PC-3 (cell line): ENCODE data around the gene ADD3. TPM values are rescaled to one million over a fixed set of nuclear protein-coding genes. Genes with fewer than 3 reads are reported as not detected.
A peak's percentile ranks its signal among the peaks of the same experiment; 100 is the strongest.

Experiments used
- ATAC-seq: fragments of 200-7000 bp; cut with Tn5 transposase; 2 replicates; pipeline ENCODE4 v1.9.1; 2020; ENCODE audit warnings: mild to moderate bottlenecking, moderate library complexity
- Bru-seq: library from RNA; stranded (reverse); fragments of 400-500 nt; gene quantifications from one replicate; lab custom pipeline; 2021; lab: Mats Ljungman, UMichigan
- BruChase-seq, 2 experiments: library from RNA; stranded (reverse); fragments of 400-500 nt; gene quantifications; one replicate each; lab custom pipeline; 2021; lab: Mats Ljungman, UMichigan
- BruUV-seq: library from RNA; stranded (reverse); fragments of 400-500 nt; replicated peaks from 2 replicates; lab custom pipeline; 2021; lab: Mats Ljungman, UMichigan
- CTCF ChIA-PET: fragments of 300-600 bp; sonication (Branson Sonifier 250); formaldehyde crosslinking; loops from one replicate; lab custom pipeline; 2022; ENCODE audit warnings: antibody characterized with exemption; lab: Charles Lee
- POLR2A ChIA-PET: fragments of 300-600 bp; sonication (Branson Sonifier 250); formaldehyde crosslinking; loops from one replicate; lab custom pipeline; 2022; ENCODE audit warnings: antibody characterized with exemption; ENCODE audit not compliant: unreplicated experiment; lab: Charles Lee
- DNase-seq: peaks from one replicate; pipeline ENCODE4 v3.0.0-alpha.2; 2015
- H2AFZ ChIP-seq: fragments of 300-600 bp; sonication (generic); 2 replicates; pipeline ENCODE4 v1.6.0; 2016; ENCODE audit warnings: antibody characterized with exemption, low read length
- H3F3A ChIP-seq: fragments of 300-600 bp; sonication (generic); one replicate; pipeline ENCODE4 v1.6.0; 2017; ENCODE audit warnings: antibody characterized with exemption, low read length, control low read depth, mild to moderate bottlenecking; ENCODE audit not compliant: unreplicated experiment
- H3K27ac ChIP-seq: fragments of 300-600 bp; sonication (generic); 2 replicates; pipeline ENCODE4 v1.5.1; 2016; ENCODE audit warnings: mild to moderate bottlenecking, low read length
- H3K27me3 ChIP-seq: fragments of 300-600 bp; sonication (generic); 2 replicates; pipeline ENCODE4 v1.6.1; 2016; ENCODE audit warnings: low read length, mixed read lengths
- H3K36me3 ChIP-seq: fragments of 300-600 bp; sonication (generic); 2 replicates; pipeline ENCODE4 v1.6.1; 2016; ENCODE audit warnings: low read depth, mixed run types, low read length, mixed read lengths
- H3K4me1 ChIP-seq: fragments of 300-600 bp; sonication (generic); 2 replicates; pipeline ENCODE4 v1.5.1; 2016; ENCODE audit warnings: low read length; ENCODE audit not compliant: insufficient read depth
- H3K4me2 ChIP-seq: fragments of 300-600 bp; sonication (generic); 2 replicates; pipeline ENCODE4 v1.6.0; 2016; ENCODE audit warnings: low read length
- H3K4me3 ChIP-seq: fragments of 300-600 bp; sonication (generic); 2 replicates; pipeline ENCODE4 v1.5.1; 2016; ENCODE audit warnings: mild to moderate bottlenecking, low read length, mixed read lengths
- H3K79me2 ChIP-seq: fragments of 300-600 bp; sonication (generic); 2 replicates; pipeline ENCODE4 v1.6.1; 2017; ENCODE audit warnings: low read length, mixed read lengths
- H3K9ac ChIP-seq: fragments of 300-600 bp; sonication (generic); 2 replicates; pipeline ENCODE4 v1.6.0; 2016; ENCODE audit warnings: mild to moderate bottlenecking, low read length
- H3K9me2 ChIP-seq: fragments of 300-600 bp; sonication (generic); replicated peaks from 2 replicates; pipeline ENCODE4 v1.6.1; 2016; ENCODE audit warnings: mixed run types, low read length, mixed read lengths
- H3K9me3 ChIP-seq: fragments of 300-600 bp; sonication (generic); 2 replicates; pipeline ENCODE4 v1.6.1; 2016; ENCODE audit warnings: low read length, mixed read lengths
- H4K20me1 ChIP-seq: fragments of 300-600 bp; sonication (generic); 2 replicates; pipeline ENCODE4 v1.6.1; 2016; ENCODE audit warnings: low read length, mixed read lengths
- EZH2 ChIP-seq: fragments of 300-600 bp; sonication (generic); IDR thresholded peaks from one replicate; pipeline ENCODE4 v1.6.1; 2017; ENCODE audit warnings: antibody characterized with exemption, mild to moderate bottlenecking, low read length; ENCODE audit not compliant: unreplicated experiment
- EZH2phosphoT487 ChIP-seq: fragments of 300-600 bp; sonication (generic); IDR thresholded peaks from 2 replicates; pipeline ENCODE4 v1.6.1; 2018; ENCODE audit warnings: mild to moderate bottlenecking, antibody characterized with exemption, low read length, borderline replicate concordance
- intact Hi-C: fragments of 100-400 bp; cut with micrococcal nuclease; formaldehyde crosslinking; loops from 2 replicates; pipeline ENCODE4 v1.9.0; 2023
- long read RNA-seq: library from polyadenylated mRNA; unstranded; transcript quantifications from one replicate; pipeline ENCODE4 v2.0.0, GENCODE V29; 2021; ENCODE audit not compliant: unreplicated experiment
- total RNA-seq: library from RNA; depleted of rRNA; stranded (reverse); fragments of >200 nt; gene quantifications from 2 replicates; pipeline ENCODE4 v1.2.3, GENCODE V29; 2014; rRNA removed
- TF ChIP-seq, protein P1 (sequence below): fragments of 300-600 bp; sonication (generic); conservative IDR thresholded peaks from 2 replicates; pipeline ENCODE4 v1.5.1; 2017; ENCODE audit warnings: antibody characterized with exemption, low read depth, mild to moderate bottlenecking, low read length

Gene ADD3, protein sequence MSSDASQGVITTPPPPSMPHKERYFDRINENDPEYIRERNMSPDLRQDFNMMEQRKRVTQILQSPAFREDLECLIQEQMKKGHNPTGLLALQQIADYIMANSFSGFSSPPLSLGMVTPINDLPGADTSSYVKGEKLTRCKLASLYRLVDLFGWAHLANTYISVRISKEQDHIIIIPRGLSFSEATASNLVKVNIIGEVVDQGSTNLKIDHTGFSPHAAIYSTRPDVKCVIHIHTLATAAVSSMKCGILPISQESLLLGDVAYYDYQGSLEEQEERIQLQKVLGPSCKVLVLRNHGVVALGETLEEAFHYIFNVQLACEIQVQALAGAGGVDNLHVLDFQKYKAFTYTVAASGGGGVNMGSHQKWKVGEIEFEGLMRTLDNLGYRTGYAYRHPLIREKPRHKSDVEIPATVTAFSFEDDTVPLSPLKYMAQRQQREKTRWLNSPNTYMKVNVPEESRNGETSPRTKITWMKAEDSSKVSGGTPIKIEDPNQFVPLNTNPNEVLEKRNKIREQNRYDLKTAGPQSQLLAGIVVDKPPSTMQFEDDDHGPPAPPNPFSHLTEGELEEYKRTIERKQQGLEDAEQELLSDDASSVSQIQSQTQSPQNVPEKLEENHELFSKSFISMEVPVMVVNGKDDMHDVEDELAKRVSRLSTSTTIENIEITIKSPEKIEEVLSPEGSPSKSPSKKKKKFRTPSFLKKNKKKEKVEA
- 25.7 and 30.3 TPM in 2 replicates for total RNA-seq
- Bru-seq, nascent RNA = percentile 57 among the genes with signal in this experiment
- percentile 46 among the genes with signal in this experiment for BruChase-seq, experiment 1, labeled RNA remaining after a 6-hour chase
- percentile 53 among the genes with signal in this experiment for BruChase-seq, experiment 2, labeled RNA remaining after a 2-hour chase
- long read RNA-seq, full-length matches to known transcripts = 63 of 79 reads
- long read RNA-seq, partial matches to known transcripts = 3 of 79 reads
- long read RNA-seq, other reads (novel, unspliced or antisense) = 13 of 79 reads

DNA sequence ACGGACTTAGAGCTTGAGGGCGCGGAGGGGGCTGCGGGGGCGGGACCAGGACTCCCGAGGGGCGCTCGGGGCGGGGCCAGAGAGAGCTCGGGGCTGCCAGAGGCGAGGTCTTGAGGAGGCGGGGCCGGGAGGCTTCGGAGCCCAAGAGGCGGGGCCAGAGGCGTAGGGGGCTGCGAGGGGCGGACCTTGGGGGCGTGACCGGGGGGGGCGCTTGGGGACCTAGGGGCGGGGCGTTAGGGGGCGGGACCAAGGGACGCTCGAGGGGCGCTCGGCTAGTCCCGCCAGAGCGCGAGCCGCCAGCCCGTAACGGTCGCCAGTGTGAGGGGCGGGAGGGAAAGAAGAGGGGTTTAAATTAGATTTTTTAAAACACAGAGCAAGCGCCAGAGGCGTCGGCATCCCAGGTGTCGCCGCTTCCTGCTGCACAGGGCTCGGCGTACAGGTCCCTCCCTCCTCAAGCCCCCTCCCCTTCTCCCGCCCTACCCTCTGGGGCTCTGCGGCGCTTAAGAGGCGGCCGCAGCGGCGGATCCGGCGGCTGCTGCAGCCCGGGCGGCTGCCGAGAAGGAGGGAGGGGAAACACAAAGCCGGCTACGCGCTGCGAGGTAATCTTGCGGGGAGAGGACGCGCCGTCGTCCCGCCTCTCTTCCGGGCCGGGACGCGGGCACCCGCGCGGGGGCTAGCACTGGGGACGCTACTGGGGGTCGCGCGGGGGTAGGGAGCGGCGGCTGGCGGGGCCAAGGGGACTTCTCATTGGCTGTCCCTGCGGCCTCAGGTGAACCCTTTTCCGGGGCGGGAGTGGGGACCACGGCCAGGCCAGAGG is at the start of gene ADD3:
Gene ADD3 (plus strand): TSS at position 284 of the 817 bp plus-strand sequence. CDS start 92,670 bp downstream, outside the sequence.
- H3K9me3 ChIP-seq = no peaks in the 10 kb centered on the region
- no peaks in the 10 kb centered on the region for H3K9me2 ChIP-seq
- H2AFZ ChIP-seq = peak within 1 kb of the TSS; percentile 95
- H3F3A ChIP-seq = no peaks in the 10 kb centered on the region
- peak within 1 kb of the TSS; percentile 100 for H3K4me2 ChIP-seq
- BruUV-seq = no TSS peak
- no peaks in the 10 kb centered on the region for H3K36me3 ChIP-seq
- peaks cover 43% of the 10 kb centered on the region for H3K79me2 ChIP-seq
- peaks cover 37% of the 10 kb centered on the region for H3K4me1 ChIP-seq
- H4K20me1 ChIP-seq = no peaks in the 10 kb centered on the region
- ChIA-PET POLR2A (interaction anchor here (0.6 kb wide), 1 partner anchor 21 kb away, joined by 5 read pairs; no protein-coding TSS in a partner anchor), CTCF (interaction anchor here (1.0 kb wide), 1 partner anchor 124 kb away, joined by 5 read pairs; no protein-coding TSS in a partner anchor)
- H3K27ac ChIP-seq = no peak within 1 kb of the TSS
- peak; percentile 47 for DNase-seq
- ATAC-seq = peak; percentile 79
- TF ChIP-seq, protein P1, sequence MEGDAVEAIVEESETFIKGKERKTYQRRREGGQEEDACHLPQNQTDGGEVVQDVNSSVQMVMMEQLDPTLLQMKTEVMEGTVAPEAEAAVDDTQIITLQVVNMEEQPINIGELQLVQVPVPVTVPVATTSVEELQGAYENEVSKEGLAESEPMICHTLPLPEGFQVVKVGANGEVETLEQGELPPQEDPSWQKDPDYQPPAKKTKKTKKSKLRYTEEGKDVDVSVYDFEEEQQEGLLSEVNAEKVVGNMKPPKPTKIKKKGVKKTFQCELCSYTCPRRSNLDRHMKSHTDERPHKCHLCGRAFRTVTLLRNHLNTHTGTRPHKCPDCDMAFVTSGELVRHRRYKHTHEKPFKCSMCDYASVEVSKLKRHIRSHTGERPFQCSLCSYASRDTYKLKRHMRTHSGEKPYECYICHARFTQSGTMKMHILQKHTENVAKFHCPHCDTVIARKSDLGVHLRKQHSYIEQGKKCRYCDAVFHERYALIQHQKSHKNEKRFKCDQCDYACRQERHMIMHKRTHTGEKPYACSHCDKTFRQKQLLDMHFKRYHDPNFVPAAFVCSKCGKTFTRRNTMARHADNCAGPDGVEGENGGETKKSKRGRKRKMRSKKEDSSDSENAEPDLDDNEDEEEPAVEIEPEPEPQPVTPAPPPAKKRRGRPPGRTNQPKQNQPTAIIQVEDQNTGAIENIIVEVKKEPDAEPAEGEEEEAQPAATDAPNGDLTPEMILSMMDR = no peak
- TF ChIP-seq EZH2phosphoT487 (no peak), EZH2 (no peak)
- H3K4me3 ChIP-seq = peak within 1 kb of the TSS; percentile 92
- H3K27me3 ChIP-seq = no peaks in the 10 kb centered on the region
- intact Hi-C loops = loop anchor here (2.0 to 5.0 kb wide), 2 partner anchors 41 to 123 kb away; no protein-coding TSS in a partner anchor
- H3K9ac ChIP-seq = peak within 1 kb of the TSS; percentile 60

DNA sequence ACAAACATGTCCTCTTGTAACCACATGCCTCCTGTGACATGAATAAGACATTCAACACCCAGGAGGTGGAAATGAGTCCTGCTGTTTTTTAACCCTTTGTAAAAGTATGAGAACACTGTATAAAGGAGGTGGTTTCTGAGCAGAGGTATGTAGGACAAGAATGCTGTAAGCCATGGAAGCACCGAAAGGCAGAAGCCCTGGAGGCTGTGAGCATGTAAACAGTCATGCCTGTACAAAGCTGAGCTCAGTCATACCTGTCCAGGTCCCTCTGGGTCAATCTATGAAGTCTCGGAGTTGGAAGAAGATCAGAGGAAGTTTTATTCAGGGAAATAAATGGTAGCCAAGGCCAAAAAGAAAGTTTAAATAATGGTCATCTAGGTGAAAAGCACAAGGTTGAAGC is 49.7 kb upstream of the ADD3 start:
- DNase-seq (no peak), ATAC-seq (no peak)
- Histone ChIP-seq H3K27ac (no peak overlapping the region), H4K20me1 (no peaks in the 10 kb centered on the region), H2AFZ (no peak overlapping the region), H3K36me3 (no peaks in the 10 kb centered on the region), H3K9me3 (no peaks in the 10 kb centered on the region), H3K79me2 (no peaks in the 10 kb centered on the region), H3K9ac (no peak overlapping the region), H3K4me3 (no peak overlapping the region), H3K27me3 (no peaks in the 10 kb centered on the region), H3K9me2 (no peaks in the 10 kb centered on the region), H3K4me1 (peaks cover 15% of the 10 kb centered on the region), H3F3A (no peaks in the 10 kb centered on the region), H3K4me2 (no peak overlapping the region)
- CTCF ChIA-PET = no interaction called here
- no peak for TF ChIP-seq EZH2
- no peak for TF ChIP-seq EZH2phosphoT487
- TF ChIP-seq, protein P1 = no peak
- no TSS peak for BruUV-seq
- POLR2A ChIA-PET = no interaction called here
- intact Hi-C loops = no loop called here
